DOHH2 (cell line): Measurements from ENCODE around the gene NPFFR2.
"Not testable (repeated sequence)": the region's sequence is repeated elsewhere in the genome, so short reads cannot be mapped to it uniquely, and the experiment has no call there.

Experiments used
- H3F3A ChIP-seq: fragments of 200-600 bp; sonication (generic), shearing (Covaris generic); 2 replicates; pipeline ENCODE4 v1.6.0; 2016; ENCODE audit warnings: antibody characterized with exemption, mild to moderate bottlenecking; ENCODE audit not compliant: control insufficient read depth, insufficient read depth
- H3K27ac ChIP-seq: fragments of 200-600 bp; sonication (generic); 2 replicates; pipeline ENCODE4 v1.5.1; 2014; ENCODE audit warnings: low read depth, mild to moderate bottlenecking, low read length, moderate library complexity
- H3K27me3 ChIP-seq: fragments of 200-600 bp; sonication (generic); 2 replicates; pipeline ENCODE4 v1.6.1; 2014; ENCODE audit warnings: mild to moderate bottlenecking, low read length, mixed read lengths; ENCODE audit not compliant: control insufficient read depth
- H3K36me3 ChIP-seq: fragments of 200-600 bp; sonication (generic); 2 replicates; pipeline ENCODE4 v1.6.1; 2014; ENCODE audit warnings: mild to moderate bottlenecking, low read length, moderate library complexity, mixed read lengths; ENCODE audit not compliant: control insufficient read depth
- H3K4me1 ChIP-seq: fragments of 200-600 bp; sonication (generic); 2 replicates; pipeline ENCODE4 v1.6.1; 2014; ENCODE audit warnings: mild to moderate bottlenecking, low read length, mixed read lengths; ENCODE audit not compliant: control insufficient read depth
- H3K4me2 ChIP-seq: fragments of 200-600 bp; sonication (generic); 2 replicates; pipeline ENCODE4 v1.6.0; 2014; ENCODE audit warnings: mild to moderate bottlenecking, low read length, moderate library complexity
- H3K4me3 ChIP-seq: fragments of 200-600 bp; sonication (generic); 2 replicates; pipeline ENCODE4 v1.5.1; 2014; ENCODE audit warnings: mild to moderate bottlenecking, low read length, mixed read lengths
- H3K79me2 ChIP-seq: fragments of 200-600 bp; sonication (generic); 2 replicates; pipeline ENCODE4 v1.6.1; 2014; ENCODE audit warnings: mild to moderate bottlenecking, low read length, mixed read lengths; ENCODE audit not compliant: control insufficient read depth
- H3K9me2 ChIP-seq: fragments of 200-600 bp; sonication (generic); replicated peaks from 2 replicates; pipeline ENCODE4 v1.6.1; 2014; ENCODE audit warnings: mild to moderate bottlenecking, low read length, mixed read lengths; ENCODE audit not compliant: control insufficient read depth
- H3K9me3 ChIP-seq: fragments of 200-600 bp; sonication (generic); 2 replicates; pipeline ENCODE4 v1.6.1; 2014; ENCODE audit warnings: antibody characterized with exemption, low read length, mixed read lengths; ENCODE audit not compliant: control insufficient read depth, insufficient read depth
- H4K20me1 ChIP-seq: fragments of 200-600 bp; sonication (generic); 2 replicates; pipeline ENCODE4 v1.6.0; 2014; ENCODE audit warnings: low read depth, mild to moderate bottlenecking, antibody characterized with exemption, low read length, moderate library complexity; ENCODE audit not compliant: control insufficient read depth, insufficient read depth
- CTCF ChIP-seq: fragments of 200-600 bp; sonication (generic); IDR thresholded peaks from one replicate; pipeline ENCODE4 v1.5.1; 2014; ENCODE audit warnings: antibody characterized with exemption, mild to moderate bottlenecking, low read depth, low read length; ENCODE audit not compliant: poor library complexity, severe bottlenecking
- EZH2phosphoT487 ChIP-seq: fragments of 200-600 bp; sonication (generic); IDR thresholded peaks from 2 replicates; pipeline ENCODE4 v1.6.1; 2017; ENCODE audit warnings: borderline replicate concordance, mild to moderate bottlenecking, antibody characterized with exemption, low read length, moderate library complexity, mixed read lengths

NPFFR2 gene

GRCh38 chr4:72144241-72144640 lies 112.4 kb downstream of the NPFFR2 start:
- Histone ChIP-seq H3K36me3 (no peaks in the 10 kb centered on the region), H3K4me3 (no peak overlapping the region)

GRCh38 chr4:72152731-72153130 lies 120.9 kb downstream of the NPFFR2 start:
- TF ChIP-seq EZH2phosphoT487 (no peak), CTCF (no peak)
- Histone ChIP-seq H3K4me3 (no peak overlapping the region), H3K36me3 (no peaks in the 10 kb centered on the region), H3K4me1 (no peaks in the 10 kb centered on the region), H3K9me3 (no peaks in the 10 kb centered on the region), H3K4me2 (no peak overlapping the region), H3K9me2 (no peaks in the 10 kb centered on the region), H3F3A (no peaks in the 10 kb centered on the region), H3K27me3 (no peaks in the 10 kb centered on the region), H3K79me2 (no peaks in the 10 kb centered on the region), H4K20me1 (no peaks in the 10 kb centered on the region), H3K27ac (no peak overlapping the region)

More at GRCh38 chr4:72144241-72144640, 112.4 kb downstream of the NPFFR2 start:
- TF ChIP-seq EZH2phosphoT487 = no peak
- TF ChIP-seq CTCF = no peak
- H3F3A ChIP-seq = no peaks in the 10 kb centered on the region
- no peaks in the 10 kb centered on the region for H4K20me1 ChIP-seq
- H3K27ac ChIP-seq = no peak overlapping the region
- no peaks in the 10 kb centered on the region for H3K9me3 ChIP-seq
- H3K79me2 ChIP-seq = no peaks in the 10 kb centered on the region
- H3K9me2 ChIP-seq = no peaks in the 10 kb centered on the region
- no peaks in the 10 kb centered on the region for H3K27me3 ChIP-seq
- no peak overlapping the region for H3K4me2 ChIP-seq
- no peaks in the 10 kb centered on the region for H3K4me1 ChIP-seq

- not testable (repeated sequence) for H3K4me3 ChIP-seq, H3K9me2 ChIP-seq, H3F3A ChIP-seq, H3K36me3 ChIP-seq, H3K79me2 ChIP-seq, H3K27me3 ChIP-seq, H4K20me1 ChIP-seq, H3K27ac ChIP-seq, H3K9me3 ChIP-seq, H3K4me2 ChIP-seq, H3K4me1 ChIP-seq
Measured at GRCh38 chr4:72153634-72154033, 121.8 kb downstream of the NPFFR2 start.

GRCh38 chr4:72169285-72169684 lies 137.5 kb downstream of the NPFFR2 start:
- not testable (repeated sequence) for H3K9me2 ChIP-seq, H4K20me1 ChIP-seq, H3F3A ChIP-seq, H3K4me3 ChIP-seq, H3K27ac ChIP-seq, H3K36me3 ChIP-seq, H3K4me2 ChIP-seq, H3K27me3 ChIP-seq, H3K4me1 ChIP-seq, H3K9me3 ChIP-seq, H3K79me2 ChIP-seq
